ENCODE measurements around the gene HMX1. TPM values are rescaled to one million over a fixed set of nuclear protein-coding genes. Genes with fewer than 3 reads are reported as not detected.

HMX1 gene
- total RNA-seq, 1 experiment from 2014 or later, result not detected

DNA sequence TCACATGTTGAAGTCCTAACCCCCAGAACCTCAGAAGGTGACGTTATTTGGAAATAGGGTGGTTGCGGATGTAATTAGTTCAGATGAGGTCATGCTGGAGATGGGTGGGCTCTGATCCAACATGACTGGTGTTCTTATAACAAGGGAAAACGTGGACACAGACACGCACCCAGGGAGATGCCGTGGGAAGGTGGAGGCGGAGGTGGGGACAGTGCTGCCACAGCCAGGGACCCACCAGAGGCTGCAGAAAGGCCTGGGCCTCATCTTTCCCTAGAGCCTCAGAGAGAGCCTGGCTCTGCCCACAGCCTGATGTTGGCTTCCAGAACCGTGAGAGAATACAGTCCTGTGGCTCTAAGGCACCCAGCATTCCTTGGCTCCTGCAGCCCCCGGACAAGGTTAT, 7.9 kb upstream of the HMX1 start:
- Histone ChIP-seq H3K9me3 (ENCODE audit: low read length) (no peaks in the 10 kb centered on the region), H3K27me3 (ENCODE audit: low read length) (peaks cover 21% of the 10 kb centered on the region), H3K4me3 (ENCODE audit: low read length) (no peak overlapping the region), H2AFZ (ENCODE audit: low read length) (no peak overlapping the region), H3K9me2 (replicated peaks; ENCODE audit: low read length) (no peaks in the 10 kb centered on the region), H3K4me1 (ENCODE audit: insufficient read depth, low read length) (no peaks in the 10 kb centered on the region), H3K9ac (ENCODE audit: low read length) (no peak overlapping the region), H4K20me1 (ENCODE audit: low read length) (no peaks in the 10 kb centered on the region), H3K4me2 (ENCODE audit: low read length) (no peak overlapping the region), H3F3A (ENCODE audit: low read length, unreplicated experiment) (no peaks in the 10 kb centered on the region), H3K36me3 (ENCODE audit: low read depth, low read length) (no peaks in the 10 kb centered on the region), H3K27ac (ENCODE audit: low read length) (no peak overlapping the region), H3K79me2 (ENCODE audit: low read length) (no peaks in the 10 kb centered on the region)
- no peak for ATAC-seq
- DNase-seq, result no peak
- CTCF ChIA-PET, result no interaction called here
- no peak for TF ChIP-seq EZH2 (IDR thresholded peaks at IDR 0.05; ENCODE audit: low read length, unreplicated experiment)
- TF ChIP-seq EZH2phosphoT487 (IDR thresholded peaks at IDR 0.05; ENCODE audit: borderline replicate concordance, low read length), result no peak
- TF ChIP-seq, protein P1, sequence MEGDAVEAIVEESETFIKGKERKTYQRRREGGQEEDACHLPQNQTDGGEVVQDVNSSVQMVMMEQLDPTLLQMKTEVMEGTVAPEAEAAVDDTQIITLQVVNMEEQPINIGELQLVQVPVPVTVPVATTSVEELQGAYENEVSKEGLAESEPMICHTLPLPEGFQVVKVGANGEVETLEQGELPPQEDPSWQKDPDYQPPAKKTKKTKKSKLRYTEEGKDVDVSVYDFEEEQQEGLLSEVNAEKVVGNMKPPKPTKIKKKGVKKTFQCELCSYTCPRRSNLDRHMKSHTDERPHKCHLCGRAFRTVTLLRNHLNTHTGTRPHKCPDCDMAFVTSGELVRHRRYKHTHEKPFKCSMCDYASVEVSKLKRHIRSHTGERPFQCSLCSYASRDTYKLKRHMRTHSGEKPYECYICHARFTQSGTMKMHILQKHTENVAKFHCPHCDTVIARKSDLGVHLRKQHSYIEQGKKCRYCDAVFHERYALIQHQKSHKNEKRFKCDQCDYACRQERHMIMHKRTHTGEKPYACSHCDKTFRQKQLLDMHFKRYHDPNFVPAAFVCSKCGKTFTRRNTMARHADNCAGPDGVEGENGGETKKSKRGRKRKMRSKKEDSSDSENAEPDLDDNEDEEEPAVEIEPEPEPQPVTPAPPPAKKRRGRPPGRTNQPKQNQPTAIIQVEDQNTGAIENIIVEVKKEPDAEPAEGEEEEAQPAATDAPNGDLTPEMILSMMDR (conservative IDR thresholded peaks at IDR 0.05; ENCODE audit: low read depth, low read length), result no peak
- BruUV-seq (replicated peaks), result no TSS peak
- POLR2A ChIA-PET (ENCODE audit: unreplicated experiment), result no interaction called here
- intact Hi-C loops (cut with micrococcal nuclease), result no loop called here

DNA sequence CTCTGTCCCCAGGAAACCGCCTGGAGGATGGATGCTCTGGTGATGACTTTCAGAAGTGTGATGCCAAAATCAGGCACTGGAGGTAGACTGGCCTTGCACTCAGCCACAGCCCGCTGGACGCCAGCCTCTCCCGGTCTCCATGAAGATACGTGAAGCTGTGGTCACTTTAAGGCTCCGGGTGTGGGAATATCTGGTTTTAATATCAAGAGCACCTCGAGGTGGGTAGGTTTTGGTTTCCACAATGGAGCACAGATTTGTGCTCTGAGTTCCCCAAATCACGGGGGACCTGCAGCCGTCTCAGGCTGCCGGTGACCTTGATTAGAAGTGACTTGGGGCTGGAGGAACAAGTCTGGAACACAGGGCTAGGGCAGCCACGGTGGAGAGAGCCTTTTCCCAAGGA, 6.8 kb upstream of the HMX1 start:
- H3K9ac ChIP-seq (ENCODE audit: low read length), result no peak overlapping the region
- H3F3A ChIP-seq (ENCODE audit: low read length, unreplicated experiment), result no peaks in the 10 kb centered on the region
- intact Hi-C loops (cut with micrococcal nuclease), result no loop called here
- H3K4me3 ChIP-seq (ENCODE audit: low read length), result no peak overlapping the region
- no TSS peak for BruUV-seq (replicated peaks)
- peaks cover 21% of the 10 kb centered on the region for H3K27me3 ChIP-seq (ENCODE audit: low read length)
- DNase-seq (no peak), ATAC-seq (no peak)
- POLR2A ChIA-PET (ENCODE audit: unreplicated experiment), result no interaction called here
- H4K20me1 ChIP-seq (ENCODE audit: low read length), result no peaks in the 10 kb centered on the region
- H3K9me2 ChIP-seq (replicated peaks; ENCODE audit: low read length), result no peaks in the 10 kb centered on the region
- H3K27ac ChIP-seq (ENCODE audit: low read length), result no peak overlapping the region
- H3K4me1 ChIP-seq (ENCODE audit: insufficient read depth, low read length), result no peaks in the 10 kb centered on the region
- CTCF ChIA-PET, result no interaction called here
- TF ChIP-seq EZH2 (IDR thresholded peaks at IDR 0.05; ENCODE audit: low read length, unreplicated experiment) (no peak), EZH2phosphoT487 (IDR thresholded peaks at IDR 0.05; ENCODE audit: borderline replicate concordance, low read length) (no peak)
- TF ChIP-seq, protein P1 (conservative IDR thresholded peaks at IDR 0.05; ENCODE audit: low read depth, low read length), result no peak
- no peak overlapping the region for H2AFZ ChIP-seq (ENCODE audit: low read length)
- H3K36me3 ChIP-seq (ENCODE audit: low read depth, low read length), result no peaks in the 10 kb centered on the region
- H3K4me2 ChIP-seq (ENCODE audit: low read length), result no peak overlapping the region
- no peaks in the 10 kb centered on the region for H3K9me3 ChIP-seq (ENCODE audit: low read length)
- no peaks in the 10 kb centered on the region for H3K79me2 ChIP-seq (ENCODE audit: low read length)

DNA sequence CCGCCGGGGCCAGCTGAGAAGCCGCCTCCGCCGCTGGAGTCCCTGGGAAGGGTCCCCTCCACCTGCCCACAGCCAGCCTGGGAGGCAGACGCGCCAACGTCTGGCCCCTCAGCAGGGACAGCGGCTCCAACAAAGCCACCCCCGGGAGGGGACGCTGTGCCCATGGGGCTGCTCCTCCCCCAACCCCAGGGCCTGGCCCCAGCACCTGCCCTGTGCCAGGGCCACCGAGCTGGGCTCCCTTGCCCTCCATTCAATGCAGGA, 6.1 kb upstream of the HMX1 start:
- no peaks in the 10 kb centered on the region for H3K9me2 ChIP-seq (replicated peaks; ENCODE audit: low read length)
- H3K27ac ChIP-seq (ENCODE audit: low read length), result no peak overlapping the region
- no peak overlapping the region for H3K4me3 ChIP-seq (ENCODE audit: low read length)
- no peak overlapping the region for H3K9ac ChIP-seq (ENCODE audit: low read length)
- no peaks in the 10 kb centered on the region for H3F3A ChIP-seq (ENCODE audit: low read length, unreplicated experiment)
- no peaks in the 10 kb centered on the region for H4K20me1 ChIP-seq (ENCODE audit: low read length)
- no peaks in the 10 kb centered on the region for H3K4me1 ChIP-seq (ENCODE audit: insufficient read depth, low read length)
- peaks cover 21% of the 10 kb centered on the region for H3K27me3 ChIP-seq (ENCODE audit: low read length)
- ChIA-PET CTCF (no interaction called here), POLR2A (ENCODE audit: unreplicated experiment) (no interaction called here)
- DNase-seq (no peak), ATAC-seq (no peak)
- no peak overlapping the region for H2AFZ ChIP-seq (ENCODE audit: low read length)
- no peaks in the 10 kb centered on the region for H3K36me3 ChIP-seq (ENCODE audit: low read depth, low read length)
- TF ChIP-seq EZH2phosphoT487 (IDR thresholded peaks at IDR 0.05; ENCODE audit: borderline replicate concordance, low read length) (no peak), EZH2 (IDR thresholded peaks at IDR 0.05; ENCODE audit: low read length, unreplicated experiment) (no peak)
- TF ChIP-seq, protein P1 (conservative IDR thresholded peaks at IDR 0.05; ENCODE audit: low read depth, low read length), result no peak
- no TSS peak for BruUV-seq (replicated peaks)
- no peaks in the 10 kb centered on the region for H3K79me2 ChIP-seq (ENCODE audit: low read length)
- intact Hi-C loops (cut with micrococcal nuclease), result no loop called here
- H3K4me2 ChIP-seq (ENCODE audit: low read length), result no peak overlapping the region
- no peaks in the 10 kb centered on the region for H3K9me3 ChIP-seq (ENCODE audit: low read length)
